GM13977 (cell line): ENCODE measurements around the gene POP4.

Experiments used
- DNase-seq: peaks from one replicate; pipeline ENCODE4 v3.0.0; 2012; ENCODE audit warnings: low spot score
- in situ Hi-C: fragments of 300-500 bp; cut with MboI; formaldehyde crosslinking; loops from one replicate; pipeline ENCODE4 v1.12.0; 2022; ENCODE audit warnings: low sequenced_read_pairs, low pct_unique_long_range_greater_than_20kb, mixed read lengths, inconsistent platforms; ENCODE audit not compliant: unreplicated experiment
- TF ChIP-seq, protein P1 (sequence below): IDR thresholded peaks from 2 replicates; pipeline ENCODE4 v1.5.1; 2012; ENCODE audit warnings: mild to moderate bottlenecking, control low read depth; ENCODE audit not compliant: insufficient read depth; ENCODE audit errors: extremely low read depth, missing control alignments

POP4 gene

GRCh38 chr19:29598036-29598435, 8.0 kb upstream of the POP4 start:
- TF ChIP-seq, protein P1, sequence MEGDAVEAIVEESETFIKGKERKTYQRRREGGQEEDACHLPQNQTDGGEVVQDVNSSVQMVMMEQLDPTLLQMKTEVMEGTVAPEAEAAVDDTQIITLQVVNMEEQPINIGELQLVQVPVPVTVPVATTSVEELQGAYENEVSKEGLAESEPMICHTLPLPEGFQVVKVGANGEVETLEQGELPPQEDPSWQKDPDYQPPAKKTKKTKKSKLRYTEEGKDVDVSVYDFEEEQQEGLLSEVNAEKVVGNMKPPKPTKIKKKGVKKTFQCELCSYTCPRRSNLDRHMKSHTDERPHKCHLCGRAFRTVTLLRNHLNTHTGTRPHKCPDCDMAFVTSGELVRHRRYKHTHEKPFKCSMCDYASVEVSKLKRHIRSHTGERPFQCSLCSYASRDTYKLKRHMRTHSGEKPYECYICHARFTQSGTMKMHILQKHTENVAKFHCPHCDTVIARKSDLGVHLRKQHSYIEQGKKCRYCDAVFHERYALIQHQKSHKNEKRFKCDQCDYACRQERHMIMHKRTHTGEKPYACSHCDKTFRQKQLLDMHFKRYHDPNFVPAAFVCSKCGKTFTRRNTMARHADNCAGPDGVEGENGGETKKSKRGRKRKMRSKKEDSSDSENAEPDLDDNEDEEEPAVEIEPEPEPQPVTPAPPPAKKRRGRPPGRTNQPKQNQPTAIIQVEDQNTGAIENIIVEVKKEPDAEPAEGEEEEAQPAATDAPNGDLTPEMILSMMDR, result no peak
- in situ Hi-C loops, result no loop called here
- DNase-seq, result no peak

DNA sequence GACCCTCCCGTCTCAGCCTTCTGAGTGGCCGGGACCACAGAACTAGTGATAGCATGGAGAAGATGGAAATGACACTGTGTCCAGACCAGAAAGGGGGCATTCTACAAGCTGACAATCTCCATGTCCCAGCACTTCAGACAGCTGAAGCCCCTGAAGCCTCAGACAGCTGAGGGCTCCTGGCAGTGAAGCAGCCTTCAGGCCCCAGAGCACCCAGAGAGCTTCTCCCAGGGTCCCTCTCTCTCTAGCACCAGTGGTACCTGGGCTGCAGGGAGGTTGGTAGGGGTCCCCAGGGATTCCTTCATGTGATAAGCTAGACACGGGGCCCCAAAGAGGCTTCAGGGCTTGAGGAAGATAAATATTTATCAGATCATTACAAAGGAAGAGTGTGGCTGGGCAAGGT, 7.6 kb upstream of the POP4 start:
- in situ Hi-C loops, result no loop called here
- TF ChIP-seq, protein P1, result no peak
- no peak for DNase-seq

- in situ Hi-C loops, result no loop called here
- DNase-seq, result no peak
- TF ChIP-seq, protein P1, result no peak
Observed at GRCh38 chr19:29603308-29603707, 2.8 kb upstream of the POP4 start.

GRCh38 chr19:29606420-29606747, 301 bp downstream of the POP4 start:
- in situ Hi-C loops, result loop anchor here (5.0 kb wide), 1 partner anchor 111 kb away; the partner anchor contains the start of gene C19orf12
- TF ChIP-seq, protein P1, result no peak

GRCh38 chr19:29609636-29610035, 3.6 kb downstream of the POP4 start:
- in situ Hi-C loops, result loop anchor here (5.0 kb wide), 1 partner anchor 108 kb away; the partner anchor contains the start of gene C19orf12
- TF ChIP-seq, protein P1, result no peak
- DNase-seq, result no peak

More at GRCh38 chr19:29606420-29606747, 301 bp downstream of the POP4 start:
- DNase-seq, result no peak

- in situ Hi-C loops, result no loop called here
- TF ChIP-seq, protein P1, result no peak
- no peak for DNase-seq
Observed at GRCh38 chr19:29610213-29610573, 4.1 kb downstream of the POP4 start.

DNA sequence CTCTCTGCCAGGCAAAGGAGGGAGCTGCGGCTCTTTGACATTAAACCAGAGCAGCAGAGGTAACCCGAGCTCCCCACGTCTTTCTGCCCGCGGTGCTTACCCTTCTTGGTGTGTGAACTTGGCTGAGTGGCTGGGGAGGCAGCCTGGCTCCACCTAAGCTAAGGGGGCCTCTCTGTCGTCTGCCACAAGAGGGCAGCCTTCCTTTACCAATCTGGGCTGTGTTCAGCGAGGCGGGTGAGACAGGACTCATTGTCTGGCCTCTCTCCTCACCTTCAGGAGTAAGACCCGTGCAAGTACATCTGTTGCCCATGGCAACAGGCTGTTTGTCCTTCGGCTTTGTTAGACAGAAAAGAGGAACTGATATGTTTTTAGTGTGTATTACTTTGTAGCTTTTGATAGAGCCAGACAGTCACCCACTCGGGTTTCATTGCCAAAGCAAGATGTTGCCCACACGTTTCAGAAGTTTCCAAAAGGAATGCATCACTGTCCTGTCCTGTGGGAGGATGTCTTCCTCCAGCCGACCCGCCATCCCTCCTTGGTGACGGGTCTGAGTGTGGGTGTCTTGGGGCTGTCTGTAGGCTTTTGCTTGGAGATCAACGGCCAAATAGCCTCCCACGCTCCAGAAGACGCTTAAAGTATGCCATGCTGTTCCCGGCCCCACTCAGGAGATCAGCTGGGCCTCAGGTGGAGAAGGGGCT, 4.6 kb downstream of the POP4 start:
- peak; percentile 91 for DNase-seq
- in situ Hi-C loops, result no loop called here
- TF ChIP-seq, protein P1, result peak; percentile 93
